KOPT-K1 (cell line): ENCODE results near the gene RTCB.

ENCODE experiments used
- H3K27ac ChIP-seq: fragments of 200-600 bp; sonication (generic); 2 replicates; pipeline ENCODE4 v1.5.1; 2016; ENCODE audit warnings: antibody characterized with exemption, mild to moderate bottlenecking, low read depth, low read length; ENCODE audit not compliant: poor library complexity, severe bottlenecking
- H3K36me3 ChIP-seq: fragments of 200-600 bp; sonication (generic); 2 replicates; pipeline ENCODE4 v1.5.1; 2017; ENCODE audit warnings: antibody characterized with exemption, mild to moderate bottlenecking, low read length, moderate library complexity; ENCODE audit not compliant: insufficient read depth
- H3K9me3 ChIP-seq: fragments of 200-600 bp; sonication (generic); 2 replicates; pipeline ENCODE4 v1.5.1; 2017; ENCODE audit warnings: antibody characterized with exemption, low read length, mild to moderate bottlenecking; ENCODE audit not compliant: insufficient read depth, poor library complexity, severe bottlenecking

RTCB gene

GRCh38 chr22:32411829-32412592 is at the start of gene RTCB:
Gene RTCB (minus strand): TSS chr22:32412247. CDS start chr22:32412156, 91 bp downstream.
- Histone ChIP-seq H3K36me3 (peaks cover 26% of the 10 kb centered on the region), H3K9me3 (no peaks in the 10 kb centered on the region), H3K27ac (peak within 1 kb of the TSS; percentile 67)

- Histone ChIP-seq H3K36me3 (no peaks in the 10 kb centered on the region), H3K27ac (no peak overlapping the region), H3K9me3 (no peaks in the 10 kb centered on the region)
Measured at GRCh38 chr22:32457031-32457430, 45.0 kb upstream of the RTCB start.

- Histone ChIP-seq H3K9me3 (no peaks in the 10 kb centered on the region), H3K27ac (no peak overlapping the region), H3K36me3 (no peaks in the 10 kb centered on the region)
Measured at GRCh38 chr22:32448980-32449379, 36.9 kb upstream of the RTCB start.

DNA sequence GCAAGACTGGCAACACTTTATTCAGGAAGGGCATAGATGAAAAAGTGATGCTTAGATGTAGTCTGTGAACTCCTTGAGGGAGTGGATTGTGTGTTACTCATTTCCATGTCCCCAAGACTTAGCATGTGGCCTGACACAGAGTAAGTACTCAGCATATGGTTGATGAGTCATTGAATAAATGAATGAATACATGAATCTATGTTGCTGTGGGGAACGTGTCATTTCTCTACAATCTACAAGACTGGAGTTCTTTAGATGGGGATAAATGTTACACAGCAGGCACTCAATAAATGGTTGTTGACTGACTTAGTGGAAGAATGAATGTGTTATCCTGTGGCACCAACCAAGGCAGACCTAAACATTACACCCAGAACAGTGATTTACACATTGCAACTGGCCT is 34.3 kb upstream of the RTCB start:
- no peaks in the 10 kb centered on the region for H3K36me3 ChIP-seq
- H3K9me3 ChIP-seq = no peaks in the 10 kb centered on the region
- H3K27ac ChIP-seq = no peak overlapping the region

GRCh38 chr22:32444068-32444467 is 32.0 kb upstream of the RTCB start:
- H3K36me3 ChIP-seq = no peaks in the 10 kb centered on the region
- H3K9me3 ChIP-seq = no peaks in the 10 kb centered on the region
- H3K27ac ChIP-seq = no peak overlapping the region

GRCh38 chr22:32430352-32430751 is 18.3 kb upstream of the RTCB start:
- Histone ChIP-seq H3K36me3 (no peaks in the 10 kb centered on the region), H3K27ac (no peak overlapping the region), H3K9me3 (no peaks in the 10 kb centered on the region)

- H3K9me3 ChIP-seq = no peaks in the 10 kb centered on the region
Measured at GRCh38 chr22:32426881-32427280, 14.8 kb upstream of the RTCB start.

GRCh38 chr22:32423664-32424063 is 11.6 kb upstream of the RTCB start:
- H3K36me3 ChIP-seq = no peaks in the 10 kb centered on the region
- H3K9me3 ChIP-seq = no peaks in the 10 kb centered on the region
- no peak overlapping the region for H3K27ac ChIP-seq

More at GRCh38 chr22:32426881-32427280, 14.8 kb upstream of the RTCB start:
- Histone ChIP-seq H3K27ac (no peak overlapping the region), H3K36me3 (no peaks in the 10 kb centered on the region)

DNA sequence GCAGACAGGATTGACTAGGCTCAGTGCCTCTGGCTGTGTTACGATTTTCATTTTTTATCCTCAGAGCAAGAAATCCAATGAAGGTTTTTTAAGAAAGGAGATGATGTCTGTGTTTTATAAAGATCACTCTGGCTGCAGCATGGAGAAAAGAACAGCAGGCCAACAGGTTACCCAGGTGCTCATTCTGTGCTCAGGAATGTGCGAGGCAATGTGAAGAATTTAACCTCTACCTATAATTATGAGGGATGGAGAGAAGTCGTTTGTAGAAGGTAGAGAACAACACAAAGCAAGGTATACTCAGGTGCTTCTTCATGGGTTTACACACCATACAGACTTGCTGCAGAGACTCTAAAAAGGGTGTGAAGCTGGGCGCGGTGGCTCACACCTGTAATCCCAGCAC is 10.0 kb upstream of the RTCB start:
- Histone ChIP-seq H3K9me3 (no peaks in the 10 kb centered on the region), H3K27ac (no peak overlapping the region), H3K36me3 (no peaks in the 10 kb centered on the region)

GRCh38 chr22:32421484-32421883 is 9.4 kb upstream of the RTCB start:
- no peak overlapping the region for H3K27ac ChIP-seq
- no peaks in the 10 kb centered on the region for H3K9me3 ChIP-seq
- H3K36me3 ChIP-seq = no peaks in the 10 kb centered on the region

DNA sequence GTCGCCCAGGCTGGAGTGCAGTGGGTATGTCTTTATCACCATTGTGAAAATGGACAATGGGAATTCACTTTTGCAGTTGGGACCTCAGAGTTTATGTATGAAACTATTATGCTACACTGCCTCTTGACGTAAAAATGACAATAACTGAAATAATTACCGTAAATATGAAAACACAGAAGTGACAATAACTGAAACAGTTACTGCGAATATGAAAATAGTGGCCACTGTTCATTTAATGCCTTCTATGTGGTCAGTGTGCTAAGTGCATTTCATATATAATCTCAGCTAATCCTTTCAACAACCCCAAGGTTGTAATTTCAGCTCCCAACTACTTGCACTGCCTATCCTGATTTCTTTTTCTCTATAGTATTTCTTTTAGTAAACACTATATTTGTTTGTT is 5.9 kb upstream of the RTCB start:
- H3K27ac ChIP-seq = no peak overlapping the region
- H3K9me3 ChIP-seq = no peaks in the 10 kb centered on the region
- no peaks in the 10 kb centered on the region for H3K36me3 ChIP-seq

DNA sequence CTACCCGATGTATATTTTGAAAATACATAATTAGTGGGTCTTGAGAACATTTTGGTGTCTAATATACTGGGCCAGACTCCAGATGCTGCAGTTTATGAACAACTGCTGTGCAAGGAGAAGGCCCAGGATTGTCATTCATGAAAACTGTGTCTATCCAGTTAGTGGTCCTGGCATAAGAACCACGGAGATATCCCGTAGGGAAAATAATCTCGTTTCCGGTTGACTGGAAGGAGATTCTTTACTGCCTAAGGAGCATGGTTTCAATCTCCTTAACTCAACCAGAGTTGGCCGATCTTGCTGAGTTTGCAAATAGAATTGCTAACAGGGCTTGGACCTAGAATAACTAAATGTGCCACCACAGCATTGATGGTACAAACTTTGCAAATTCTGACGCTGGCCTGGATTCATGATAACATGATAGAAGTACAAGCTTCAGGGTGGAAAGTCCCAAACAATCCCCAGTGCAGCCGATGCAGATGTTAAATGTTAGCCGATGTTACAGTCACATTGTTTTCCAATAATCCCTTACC is 4.6 kb upstream of the RTCB start:
- Histone ChIP-seq H3K9me3 (no peaks in the 10 kb centered on the region), H3K36me3 (no peaks in the 10 kb centered on the region), H3K27ac (no peak overlapping the region)

- H3K36me3 ChIP-seq = peaks cover 6% of the 10 kb centered on the region
- no peaks in the 10 kb centered on the region for H3K9me3 ChIP-seq
- H3K27ac ChIP-seq = no peak overlapping the region
Measured at GRCh38 chr22:32414191-32414590, 2.1 kb upstream of the RTCB start.

- H3K27ac ChIP-seq = no peak overlapping the region
- peaks cover 9% of the 10 kb centered on the region for H3K36me3 ChIP-seq
- H3K9me3 ChIP-seq = no peaks in the 10 kb centered on the region
Measured at GRCh38 chr22:32413719-32414118, 1.7 kb upstream of the RTCB start.

DNA sequence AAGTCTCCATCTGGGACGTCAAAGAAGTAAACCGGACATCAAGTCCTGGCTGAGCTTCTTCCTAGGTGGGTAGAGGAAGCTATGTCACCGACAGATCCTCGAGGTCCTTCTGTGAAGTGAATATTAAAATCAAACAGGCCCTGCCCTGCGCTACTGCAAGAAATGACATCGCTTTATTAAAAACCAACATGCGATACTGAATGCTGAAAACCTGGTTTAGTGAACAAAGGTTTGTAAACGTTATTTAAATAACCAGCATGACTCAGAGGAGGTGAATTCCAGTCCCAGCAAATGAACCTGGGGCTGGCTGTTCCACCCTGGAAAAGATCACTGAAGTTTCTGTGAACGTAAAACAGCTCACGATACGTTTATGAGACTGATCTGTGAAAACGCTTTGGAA is 645 bp downstream of the RTCB start:
- Histone ChIP-seq H3K36me3 (peaks cover 32% of the 10 kb centered on the region), H3K27ac (peak overlapping the region; percentile 67), H3K9me3 (no peaks in the 10 kb centered on the region)

- H3K9me3 ChIP-seq = no peaks in the 10 kb centered on the region
- H3K27ac ChIP-seq = no peak overlapping the region
- peaks cover 41% of the 10 kb centered on the region for H3K36me3 ChIP-seq
Measured at GRCh38 chr22:32410459-32410858, 1.6 kb downstream of the RTCB start.
